ENCODE results near the gene PAM. TPM values are rescaled to one million over a fixed set of nuclear protein-coding genes. Genes with fewer than 3 reads are reported as not detected.

The PAM gene
- total RNA-seq, 1 donor from 2014 or later, result 940 TPM

- DNase-seq (ENCODE audit: low spot score in 2 of 2), result peak; percentile 70 to 91
- intact Hi-C loops (cut with DNase I), result loop anchor here (1.0 to 10.0 kb wide), 6 partner anchors 23 to 363 kb away; no protein-coding TSS in a partner anchor
- peaks cover 5 to 23% of the 10 kb centered on the region in 2 donors for H3K4me1 ChIP-seq
Observed at GRCh38 chr5:102755686-102756371, 724 bp downstream of the PAM start.

GRCh38 chr5:102758576-102758975, 3.5 kb downstream of the PAM start:
- Histone ChIP-seq H3K27me3 (no peaks in the 10 kb centered on the region), H3K27ac (peak overlapping the region; percentile 60 to 95), H3K36me3 (no peaks in the 10 kb centered on the region), H3K4me3 (peak overlapping the region in 1 of 2 donors; percentile 86), H3K4me1 (peaks cover 5 to 37% of the 10 kb centered on the region in 2 donors), H3K9me3 (no peaks in the 10 kb centered on the region)
- TF ChIP-seq CTCF (IDR thresholded peaks at IDR 0.05), result no peak
- intact Hi-C loops (cut with DNase I), result loop anchor here (5.0 to 10.0 kb wide), 3 partner anchors 76 to 199 kb away; no protein-coding TSS in a partner anchor
- DNase-seq (ENCODE audit: low spot score in 2 of 2), result no peak

More at GRCh38 chr5:102755686-102756371, 724 bp downstream of the PAM start:
- Histone ChIP-seq H3K27ac (peak overlapping the region; percentile 95 to 96), H3K27me3 (no peaks in the 10 kb centered on the region), H3K4me3 (peak overlapping the region; percentile 86 to 96), H3K9me3 (no peaks in the 10 kb centered on the region), H3K36me3 (no peaks in the 10 kb centered on the region)
- TF ChIP-seq CTCF (IDR thresholded peaks at IDR 0.05), result no peak

GRCh38 chr5:102759289-102759688, 4.2 kb downstream of the PAM start:
- Histone ChIP-seq H3K36me3 (no peaks in the 10 kb centered on the region), H3K4me1 (peaks cover 5 to 36% of the 10 kb centered on the region in 2 donors), H3K27ac (peak overlapping the region; percentile 56 to 95), H3K4me3 (peak overlapping the region in 1 of 2 donors; percentile 21), H3K27me3 (no peaks in the 10 kb centered on the region), H3K9me3 (no peaks in the 10 kb centered on the region)
- no peak for DNase-seq (ENCODE audit: low spot score in 2 of 2)
- no peak for TF ChIP-seq CTCF (IDR thresholded peaks at IDR 0.05)
- intact Hi-C loops (cut with DNase I), result loop anchor here (5.0 to 10.0 kb wide), 3 partner anchors 77 to 198 kb away; no protein-coding TSS in a partner anchor

GRCh38 chr5:102759700-102760099, 4.6 kb downstream of the PAM start:
- H3K27ac ChIP-seq, result peak overlapping the region; percentile 56 to 95
- no peaks in the 10 kb centered on the region for H3K36me3 ChIP-seq
- peak overlapping the region in 1 of 2 donors; percentile 1 for H3K4me3 ChIP-seq
- TF ChIP-seq CTCF (IDR thresholded peaks at IDR 0.05), result no peak
- intact Hi-C loops (cut with DNase I), result loop anchor here (5.0 to 10.0 kb wide), 3 partner anchors 77 to 198 kb away; no protein-coding TSS in a partner anchor
- H3K27me3 ChIP-seq, result no peaks in the 10 kb centered on the region
- no peak for DNase-seq (ENCODE audit: low spot score in 2 of 2)
- H3K4me1 ChIP-seq, result peaks cover 5 to 34% of the 10 kb centered on the region in 2 donors
- no peaks in the 10 kb centered on the region for H3K9me3 ChIP-seq

- DNase-seq (ENCODE audit: low spot score in 2 of 2), result no peak
- Histone ChIP-seq H3K27me3 (no peaks in the 10 kb centered on the region), H3K27ac (peak overlapping the region; percentile 56 to 95), H3K9me3 (no peaks in the 10 kb centered on the region), H3K4me3 (peak overlapping the region in 1 of 2 donors; percentile 2), H3K4me1 (peaks cover 5 to 39% of the 10 kb centered on the region in 2 donors), H3K36me3 (no peaks in the 10 kb centered on the region)
- TF ChIP-seq CTCF (IDR thresholded peaks at IDR 0.05), result no peak
- intact Hi-C loops (cut with DNase I), result no loop called here
Observed at GRCh38 chr5:102760815-102761214, 5.7 kb downstream of the PAM start.

Measured in ascending aorta (tissue), 2 donors.